GM18861 (cell line): ENCODE data around the gene VIM.

Experiments used
- ATAC-seq: cut with Tn5 transposase; IDR thresholded peaks from one replicate; pipeline ENCODE4 v1.9.1; 2021; ENCODE audit not compliant: unreplicated experiment

VIM gene

DNA sequence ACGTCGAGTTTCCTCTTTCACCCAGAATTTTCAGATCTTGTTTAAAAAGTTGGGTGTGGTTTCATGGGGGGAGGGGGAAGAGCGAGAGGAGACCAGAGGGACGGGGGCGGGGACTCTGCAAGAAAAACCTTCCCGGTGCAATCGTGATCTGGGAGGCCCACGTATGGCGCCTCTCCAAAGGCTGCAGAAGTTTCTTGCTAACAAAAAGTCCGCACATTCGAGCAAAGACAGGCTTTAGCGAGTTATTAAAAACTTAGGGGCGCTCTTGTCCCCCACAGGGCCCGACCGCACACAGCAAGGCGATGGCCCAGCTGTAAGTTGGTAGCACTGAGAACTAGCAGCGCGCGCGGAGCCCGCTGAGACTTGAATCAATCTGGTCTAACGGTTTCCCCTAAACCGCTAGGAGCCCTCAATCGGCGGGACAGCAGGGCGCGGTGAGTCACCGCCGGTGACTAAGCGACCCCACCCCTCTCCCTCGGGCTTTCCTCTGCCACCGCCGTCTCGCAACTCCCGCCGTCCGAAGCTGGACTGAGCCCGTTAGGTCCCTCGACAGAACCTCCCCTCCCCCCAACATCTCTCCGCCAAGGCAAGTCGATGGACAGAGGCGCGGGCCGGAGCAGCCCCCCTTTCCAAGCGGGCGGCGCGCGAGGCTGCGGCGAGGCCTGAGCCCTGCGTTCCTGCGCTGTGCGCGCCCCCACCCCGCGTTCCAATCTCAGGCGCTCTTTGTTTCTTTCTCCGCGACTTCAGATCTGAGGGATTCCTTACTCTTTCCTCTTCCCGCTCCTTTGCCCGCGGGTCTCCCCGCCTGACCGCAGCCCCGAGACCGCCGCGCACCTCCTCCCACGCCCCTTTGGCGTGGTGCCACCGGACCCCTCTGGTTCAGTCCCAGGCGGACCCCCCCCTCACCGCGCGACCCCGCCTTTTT, at the start of gene VIM:
VIM (plus strand) TSS at position 151 of the 925 bp plus-strand sequence. CDS start 1,182 bp downstream, outside the sequence.
- ATAC-seq = peak; percentile 34

GRCh38 chr10:17179002-17179401, 49.0 kb upstream of the VIM start:
- ATAC-seq = no peak

DNA sequence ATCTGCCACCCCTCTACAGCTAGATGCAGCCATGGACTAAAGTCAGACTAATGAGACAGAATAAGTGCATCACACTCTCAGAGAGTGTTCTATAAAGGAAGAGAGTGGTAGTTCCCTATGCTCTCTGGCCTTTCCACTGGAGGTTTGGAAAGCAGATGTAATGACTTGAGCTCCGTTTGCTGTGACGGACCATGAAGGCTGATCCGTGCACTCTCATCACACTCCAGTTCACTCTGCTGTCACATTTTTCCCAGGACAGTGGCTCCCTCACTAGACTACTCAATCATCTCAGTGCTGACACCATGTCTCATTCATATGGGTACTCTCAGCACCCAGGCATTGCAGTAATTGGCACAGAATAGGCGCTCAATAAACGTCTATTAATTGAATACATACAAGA, 46.9 kb upstream of the VIM start:
- no peak for ATAC-seq

GRCh38 chr10:17181751-17182150, 46.3 kb upstream of the VIM start:
- ATAC-seq = no peak

DNA sequence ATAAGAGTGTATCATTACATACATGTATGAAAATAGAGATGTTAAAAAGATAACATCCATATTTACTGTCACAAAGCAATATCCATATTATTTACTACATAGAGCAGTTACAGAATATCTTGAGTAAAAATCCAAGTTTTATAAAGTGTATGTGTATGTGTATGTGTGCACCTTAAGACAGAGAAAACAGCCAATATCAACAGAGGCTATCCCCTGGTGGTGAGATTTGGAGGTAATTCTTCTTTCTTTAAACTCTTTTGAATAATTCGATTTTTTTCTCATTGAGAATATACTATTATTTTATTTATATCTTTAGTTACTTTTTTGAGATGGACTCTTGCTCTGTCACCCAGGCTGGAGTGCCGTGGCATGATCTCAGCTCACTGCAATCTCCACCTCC, 44.9 kb upstream of the VIM start:
- ATAC-seq = no peak

- ATAC-seq = no peak
Measured at GRCh38 chr10:17185873-17186272, 42.2 kb upstream of the VIM start.

DNA sequence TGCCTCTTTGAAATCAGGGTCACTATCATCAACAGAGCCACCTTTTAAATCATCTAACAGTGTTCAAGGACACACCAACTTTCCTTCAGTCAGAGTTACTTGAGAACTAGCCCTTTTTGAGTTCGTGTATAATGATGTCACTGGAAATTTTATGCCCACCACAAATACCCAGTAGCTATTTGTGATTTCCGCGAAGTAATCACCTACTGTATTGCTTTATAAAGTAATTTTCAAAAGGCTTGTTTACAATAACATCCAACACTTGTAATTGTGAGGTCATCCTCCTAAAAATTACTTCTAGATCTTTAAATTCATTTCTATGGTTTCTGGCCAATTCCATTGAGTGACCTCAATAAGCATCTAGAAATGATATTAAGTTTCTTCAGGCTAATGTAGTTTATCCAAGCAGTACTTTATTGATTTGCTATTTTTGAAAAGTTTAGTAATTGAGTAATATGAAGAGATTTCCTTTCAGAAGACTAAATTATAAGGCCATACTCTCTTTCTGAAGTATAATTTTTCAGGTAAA, 39.3 kb upstream of the VIM start:
- no peak for ATAC-seq

GRCh38 chr10:17190602-17191001, 37.4 kb upstream of the VIM start:
- ATAC-seq = no peak

- no peak for ATAC-seq
Measured at GRCh38 chr10:17195083-17195482, 33.0 kb upstream of the VIM start.

- no peak for ATAC-seq
Measured at GRCh38 chr10:17196045-17196444, 32.0 kb upstream of the VIM start.

GRCh38 chr10:17196573-17196972, 31.5 kb upstream of the VIM start:
- no peak for ATAC-seq

DNA sequence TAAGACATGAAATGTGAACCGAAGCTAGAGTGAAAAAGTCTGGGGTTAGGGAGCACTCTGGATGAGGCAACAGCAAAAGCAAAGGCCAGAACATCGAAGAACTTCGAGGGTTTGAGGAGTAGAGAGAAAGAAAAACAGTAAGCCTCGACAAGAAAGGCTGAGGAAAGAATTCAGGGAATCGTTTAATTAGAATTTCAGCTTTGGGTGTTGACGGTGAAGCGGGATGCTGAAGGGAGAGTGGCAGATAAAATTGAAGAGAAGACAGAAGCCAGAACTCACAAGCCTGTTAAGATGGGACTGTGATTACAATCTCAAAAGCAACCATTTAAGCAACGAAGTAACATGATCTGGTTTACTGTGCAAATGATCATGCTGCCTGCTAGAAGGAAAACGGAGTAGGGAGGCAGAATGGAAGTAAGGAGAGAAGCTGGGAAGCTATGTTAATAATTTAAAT, 28.7 kb upstream of the VIM start:
- no peak for ATAC-seq

GRCh38 chr10:17200001-17200911, 27.8 kb upstream of the VIM start:
- ATAC-seq = no peak

- ATAC-seq = peak; percentile 66
Measured at GRCh38 chr10:17200912-17201793, 26.9 kb upstream of the VIM start, which contains the start of gene TRDMT1. Gene TRDMT1 (minus strand): TSS chr10:17201672. CDS start chr10:17201634, 38 bp downstream.

DNA sequence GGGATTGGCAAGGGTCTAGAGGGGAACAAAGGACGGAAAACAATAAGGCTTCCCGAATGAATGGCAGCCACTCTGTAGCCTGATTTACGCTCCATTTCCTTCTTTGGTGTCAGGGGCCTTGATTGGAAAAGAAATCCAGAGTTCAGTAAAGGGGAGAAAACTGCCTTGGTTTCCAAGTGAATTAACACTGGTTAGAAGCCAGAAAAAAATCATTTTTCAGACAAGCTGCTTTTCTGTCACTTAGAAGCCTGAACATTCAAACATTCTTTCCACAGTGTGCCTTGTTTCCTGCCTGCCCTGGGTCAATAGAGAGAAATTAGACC, 26.3 kb upstream of the VIM start:
- no peak for ATAC-seq

- ATAC-seq = no peak
Measured at GRCh38 chr10:17202506-17202905, 25.5 kb upstream of the VIM start.

DNA sequence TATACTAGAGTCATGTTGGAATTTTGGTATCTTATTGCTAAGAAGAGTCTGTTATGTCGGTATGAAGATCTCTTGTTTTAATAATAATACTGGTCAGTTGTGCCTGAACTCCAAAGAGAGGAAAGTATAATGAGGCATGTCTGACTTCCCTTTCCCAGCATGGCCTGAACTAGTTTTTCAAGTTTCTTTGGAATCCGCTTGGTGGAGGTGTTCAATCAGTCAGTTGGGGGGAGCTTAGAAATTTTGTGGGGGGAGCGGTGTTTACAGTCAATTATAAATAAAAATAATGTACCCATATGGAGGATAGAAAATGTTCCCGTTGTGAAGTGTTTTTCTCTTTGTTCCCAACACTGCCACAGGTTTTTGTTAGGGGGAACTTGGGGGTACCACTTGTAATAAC, 25.0 kb upstream of the VIM start:
- ATAC-seq = no peak

DNA sequence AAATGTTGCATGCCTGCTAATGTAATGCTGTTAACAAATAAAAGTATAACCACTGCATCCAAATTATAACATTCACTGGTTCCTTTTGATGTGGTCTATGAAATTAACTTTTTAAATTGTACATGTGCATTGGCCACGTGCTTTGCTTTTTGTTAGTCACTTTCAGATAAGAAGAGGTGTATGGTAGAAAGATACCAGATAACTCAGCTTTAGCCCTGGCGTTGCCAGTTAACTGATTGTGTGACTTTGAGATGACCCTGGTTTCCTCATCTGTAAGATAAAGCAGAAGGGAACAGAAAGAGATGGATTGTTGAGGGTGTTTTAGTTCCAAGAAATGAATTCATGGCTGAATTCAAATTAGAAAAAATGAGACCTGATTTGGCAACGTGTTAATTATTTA, 24.6 kb upstream of the VIM start:
- no peak for ATAC-seq

GRCh38 chr10:17206210-17206709, 21.8 kb upstream of the VIM start:
- peak; percentile 76 for ATAC-seq

DNA sequence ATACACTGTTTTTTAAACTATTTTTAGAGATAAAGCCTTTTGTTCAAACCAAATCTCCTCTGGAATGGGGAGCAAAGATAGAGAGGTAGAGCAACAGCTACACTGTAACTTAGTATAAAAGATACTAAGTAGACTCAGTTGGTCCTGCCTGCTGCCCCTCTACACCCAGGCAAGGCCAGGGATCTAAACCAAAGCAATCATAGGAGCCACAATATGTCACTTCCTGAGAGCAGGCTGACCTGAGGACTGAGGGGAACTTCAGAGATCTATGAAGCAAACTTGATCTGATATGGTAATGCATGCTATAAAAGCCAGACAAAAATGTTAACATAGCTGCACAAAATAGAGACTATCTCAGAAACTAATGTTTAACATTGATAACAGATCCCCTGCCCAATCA, 19.6 kb upstream of the VIM start:
- ATAC-seq = no peak
